Immature natural killer cell (primary cell): ENCODE results near the gene SLIT3. TPM values are rescaled to one million over a fixed set of nuclear protein-coding genes. Genes with fewer than 3 reads are reported as not detected.

Experiments used
- DNase-seq, 3 donors: peaks; one replicate each; pipeline ENCODE4 v3.0.0; 2022; ENCODE audit warnings: mixed read lengths in 1 of 3
- H3K27ac Mint-ChIP-seq, 6 donors: one replicate each; pipeline ENCODE4 v1.8.0; 2020; ENCODE audit warnings: mixed read lengths in 6 of 6, mild to moderate bottlenecking in 5 of 6, inconsistent platforms in 4 of 6, moderate library complexity in 3 of 6
- H3K27me3 Mint-ChIP-seq, 3 donors: one replicate each; pipeline ENCODE4 v1.8.0; 2020 to 2021; ENCODE audit warnings: low read depth in 3 of 3, mild to moderate bottlenecking in 3 of 3, mixed read lengths in 3 of 3, moderate library complexity in 3 of 3, inconsistent platforms in 1 of 3
- H3K36me3 Mint-ChIP-seq, 3 donors: one replicate each; pipeline ENCODE4 v1.8.0; 2020; ENCODE audit warnings: mixed read lengths in 3 of 3, inconsistent platforms in 2 of 3, mild to moderate bottlenecking in 2 of 3
- H3K4me1 Mint-ChIP-seq, 2 donors: one replicate each; pipeline ENCODE4 v1.8.0; 2020; ENCODE audit warnings: inconsistent platforms in 2 of 2, mild to moderate bottlenecking in 2 of 2, mixed read lengths in 2 of 2, moderate library complexity in 1 of 2
- H3K4me3 Mint-ChIP-seq, 5 donors: one replicate each; pipeline ENCODE4 v1.8.0; 2020; ENCODE audit warnings: mild to moderate bottlenecking in 5 of 5, mixed read lengths in 5 of 5, inconsistent platforms in 3 of 5, moderate library complexity in 3 of 5
- H3K9me3 Mint-ChIP-seq, 6 donors: one replicate each; pipeline ENCODE4 v1.8.0; 2020; ENCODE audit warnings: mild to moderate bottlenecking in 6 of 6, mixed read lengths in 6 of 6, inconsistent platforms in 4 of 6, moderate library complexity in 3 of 6
- polyA plus RNA-seq, 3 donors: library from polyadenylated mRNA; unstranded; fragments of 300-500 nt; fragmentation: Illumina TruSeq; gene quantifications; one replicate each; pipeline ENCODE4 v1.2.3, GENCODE V29; 2021

The SLIT3 gene
- polyA plus RNA-seq, 3 donors from 2014 or later, result 0.47 to 0.90 TPM; not detected in 1

GRCh38 chr5:168721002-168721753 lies 579.8 kb downstream of the SLIT3 start:
- no peaks in the 10 kb centered on the region for H3K9me3 Mint-ChIP-seq
- no peak overlapping the region for H3K27ac Mint-ChIP-seq
- H3K4me3 Mint-ChIP-seq, result no peak overlapping the region
- H3K36me3 Mint-ChIP-seq, result no peaks in the 10 kb centered on the region
- H3K27me3 Mint-ChIP-seq, result peaks cover 0 to 18% (median 4%) of the 10 kb centered on the region in 3 donors
- no peaks in the 10 kb centered on the region for H3K4me1 Mint-ChIP-seq
- no peak for DNase-seq

- H3K36me3 Mint-ChIP-seq, result no peaks in the 10 kb centered on the region
- peaks cover 0 to 18% (median 4%) of the 10 kb centered on the region in 3 donors for H3K27me3 Mint-ChIP-seq
Observed at GRCh38 chr5:168720575-168720974, 580.4 kb downstream of the SLIT3 start.

GRCh38 chr5:168714046-168714445 lies 586.9 kb downstream of the SLIT3 start:
- Mint-ChIP-seq H3K9me3 (no peaks in the 10 kb centered on the region), H3K27me3 (peaks cover 0 to 12% (median 4%) of the 10 kb centered on the region in 3 donors), H3K36me3 (no peaks in the 10 kb centered on the region), H3K27ac (no peak overlapping the region), H3K4me1 (no peaks in the 10 kb centered on the region), H3K4me3 (no peak overlapping the region)
- DNase-seq, result no peak

More at GRCh38 chr5:168720575-168720974, 580.4 kb downstream of the SLIT3 start:
- no peak for DNase-seq
- Mint-ChIP-seq H3K4me1 (no peaks in the 10 kb centered on the region), H3K27ac (no peak overlapping the region), H3K4me3 (no peak overlapping the region), H3K9me3 (no peaks in the 10 kb centered on the region)

GRCh38 chr5:168713051-168713450 lies 587.9 kb downstream of the SLIT3 start:
- Mint-ChIP-seq H3K27ac (no peak overlapping the region), H3K9me3 (no peaks in the 10 kb centered on the region), H3K27me3 (peaks cover 0 to 6% (median 4%) of the 10 kb centered on the region in 3 donors), H3K36me3 (no peaks in the 10 kb centered on the region), H3K4me1 (no peaks in the 10 kb centered on the region), H3K4me3 (no peak overlapping the region)
- no peak for DNase-seq

GRCh38 chr5:168712280-168712924 lies 588.5 kb downstream of the SLIT3 start:
- H3K4me1 Mint-ChIP-seq, result no peaks in the 10 kb centered on the region
- no peaks in the 10 kb centered on the region for H3K9me3 Mint-ChIP-seq
- no peak overlapping the region for H3K27ac Mint-ChIP-seq
- H3K36me3 Mint-ChIP-seq, result no peaks in the 10 kb centered on the region
- no peak overlapping the region for H3K4me3 Mint-ChIP-seq
- no peak for DNase-seq
- peaks cover 0 to 3% (median 1%) of the 10 kb centered on the region in 3 donors for H3K27me3 Mint-ChIP-seq

DNA sequence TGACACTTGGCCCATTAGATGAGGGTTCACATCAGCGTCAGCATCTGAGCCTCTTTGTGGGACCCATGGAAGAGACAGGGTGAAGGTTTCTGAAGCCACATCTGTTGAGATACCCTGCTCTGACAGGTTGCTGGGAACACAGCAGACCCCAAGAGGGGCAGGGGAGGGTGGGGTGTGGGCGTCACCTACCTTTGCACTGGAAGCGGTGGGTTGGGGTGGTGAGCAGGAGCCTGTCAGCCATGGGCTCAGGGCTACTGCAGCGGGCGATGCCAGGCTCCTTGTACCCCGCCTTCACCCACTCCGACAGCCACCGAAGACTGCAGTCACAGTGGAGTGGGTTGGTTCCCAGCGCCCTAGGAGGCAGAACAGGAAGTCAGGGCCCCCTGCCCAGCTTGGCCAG lies 590.2 kb downstream of the SLIT3 start:
- H3K36me3 Mint-ChIP-seq, result no peaks in the 10 kb centered on the region
- no peak overlapping the region for H3K4me3 Mint-ChIP-seq
- peaks cover 0 to 3% (median 0%) of the 10 kb centered on the region in 3 donors for H3K27me3 Mint-ChIP-seq
- no peak overlapping the region for H3K27ac Mint-ChIP-seq
- DNase-seq, result no peak
- H3K4me1 Mint-ChIP-seq, result no peaks in the 10 kb centered on the region
- H3K9me3 Mint-ChIP-seq, result no peaks in the 10 kb centered on the region

- H3K4me1 Mint-ChIP-seq, result no peaks in the 10 kb centered on the region
- no peaks in the 10 kb centered on the region for H3K27me3 Mint-ChIP-seq
- no peak for DNase-seq
- H3K4me3 Mint-ChIP-seq, result no peak overlapping the region
- no peak overlapping the region for H3K27ac Mint-ChIP-seq
- H3K36me3 Mint-ChIP-seq, result no peaks in the 10 kb centered on the region
- no peaks in the 10 kb centered on the region for H3K9me3 Mint-ChIP-seq
Observed at GRCh38 chr5:168707716-168708695, 592.9 kb downstream of the SLIT3 start.

GRCh38 chr5:168706655-168707069 lies 594.3 kb downstream of the SLIT3 start:
- H3K4me3 Mint-ChIP-seq, result no peak overlapping the region
- no peak overlapping the region for H3K27ac Mint-ChIP-seq
- H3K4me1 Mint-ChIP-seq, result no peaks in the 10 kb centered on the region
- H3K9me3 Mint-ChIP-seq, result no peaks in the 10 kb centered on the region
- H3K36me3 Mint-ChIP-seq, result no peaks in the 10 kb centered on the region
- DNase-seq, result peak in 2 of 3 donors; percentile 3 to 13
- H3K27me3 Mint-ChIP-seq, result no peaks in the 10 kb centered on the region

GRCh38 chr5:168705321-168705720 lies 595.6 kb downstream of the SLIT3 start:
- Mint-ChIP-seq H3K4me3 (no peak overlapping the region), H3K27me3 (peaks cover 0 to 2% (median 2%) of the 10 kb centered on the region in 3 donors), H3K36me3 (no peaks in the 10 kb centered on the region), H3K4me1 (no peaks in the 10 kb centered on the region), H3K27ac (no peak overlapping the region), H3K9me3 (no peaks in the 10 kb centered on the region)
- no peak for DNase-seq

DNA sequence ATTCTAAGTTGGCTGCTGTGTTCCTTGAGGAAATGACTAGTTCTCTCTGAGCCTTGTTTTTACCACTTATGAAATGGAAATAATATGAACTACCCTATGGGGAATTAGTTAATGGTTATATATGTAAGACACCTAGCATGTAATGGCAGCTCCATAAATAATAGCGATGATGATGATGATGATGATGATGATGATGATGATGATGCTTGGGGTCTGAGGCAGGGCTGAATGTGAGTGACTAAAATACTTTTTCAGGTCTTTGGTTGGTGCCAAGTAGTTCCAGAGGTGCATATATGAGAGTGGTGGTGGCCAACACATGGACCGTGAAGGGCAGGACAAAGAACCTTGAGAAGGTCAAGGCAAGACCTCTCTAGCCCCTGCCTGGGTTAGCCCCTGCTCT lies 598.4 kb downstream of the SLIT3 start:
- Mint-ChIP-seq H3K4me1 (no peaks in the 10 kb centered on the region), H3K27me3 (peaks cover 0 to 2% (median 2%) of the 10 kb centered on the region in 3 donors), H3K4me3 (no peak overlapping the region), H3K27ac (no peak overlapping the region), H3K9me3 (no peaks in the 10 kb centered on the region), H3K36me3 (no peaks in the 10 kb centered on the region)
- DNase-seq, result no peak

- peaks cover 0 to 2% (median 2%) of the 10 kb centered on the region in 3 donors for H3K27me3 Mint-ChIP-seq
- no peaks in the 10 kb centered on the region for H3K36me3 Mint-ChIP-seq
- H3K4me1 Mint-ChIP-seq, result no peaks in the 10 kb centered on the region
- H3K27ac Mint-ChIP-seq, result no peak overlapping the region
- H3K9me3 Mint-ChIP-seq, result no peaks in the 10 kb centered on the region
- DNase-seq, result no peak
- H3K4me3 Mint-ChIP-seq, result no peak overlapping the region
Observed at GRCh38 chr5:168701641-168702040, 599.3 kb downstream of the SLIT3 start.

DNA sequence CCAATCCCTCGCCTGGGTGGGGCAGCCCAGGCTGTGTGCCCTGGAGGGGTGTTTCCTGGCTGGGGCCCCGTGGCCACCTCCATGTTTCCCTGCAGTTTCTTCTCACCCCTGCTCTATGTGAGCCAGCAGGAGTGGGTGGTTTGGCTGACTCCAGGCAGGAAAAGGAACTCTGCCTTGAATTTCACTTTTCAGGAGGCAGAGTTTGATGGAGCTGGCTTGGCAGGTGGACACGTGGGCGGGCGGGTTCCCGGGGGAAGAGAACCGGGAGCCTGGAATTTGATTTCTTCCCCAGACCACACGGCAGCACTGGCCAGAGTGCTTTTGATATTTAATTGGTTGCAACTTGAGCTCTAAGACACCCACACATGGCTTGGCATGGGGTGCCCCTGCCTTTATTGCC lies 601.9 kb downstream of the SLIT3 start:
- H3K9me3 Mint-ChIP-seq, result no peaks in the 10 kb centered on the region
- no peak overlapping the region for H3K27ac Mint-ChIP-seq
- DNase-seq, result no peak
- H3K36me3 Mint-ChIP-seq, result no peaks in the 10 kb centered on the region
- no peak overlapping the region for H3K4me3 Mint-ChIP-seq
- peaks cover 0 to 2% (median 2%) of the 10 kb centered on the region in 3 donors for H3K27me3 Mint-ChIP-seq
- H3K4me1 Mint-ChIP-seq, result no peaks in the 10 kb centered on the region

GRCh38 chr5:168697034-168697720 lies 603.8 kb downstream of the SLIT3 start:
- Mint-ChIP-seq H3K9me3 (no peaks in the 10 kb centered on the region), H3K27me3 (peaks cover 2 to 4% (median 2%) of the 10 kb centered on the region in 3 donors)

More at GRCh38 chr5:168697034-168697720, 603.8 kb downstream of the SLIT3 start:
- no peaks in the 10 kb centered on the region for H3K36me3 Mint-ChIP-seq
- H3K4me3 Mint-ChIP-seq, result no peak overlapping the region
- H3K27ac Mint-ChIP-seq, result no peak overlapping the region
- no peaks in the 10 kb centered on the region for H3K4me1 Mint-ChIP-seq
- no peak for DNase-seq
